Progenitor cell of endocrine pancreas (in vitro differentiated cells): Measurements from ENCODE around the gene RPL19. TPM values are rescaled to one million over a fixed set of nuclear protein-coding genes. Genes with fewer than 3 reads are reported as not detected.

Experiments used
- DNase-seq: peaks from one replicate; pipeline ENCODE4 v3.0.0; 2021; ENCODE audit warnings: low spot score; ENCODE audit not compliant: unreplicated experiment
- H3K27ac Mint-ChIP-seq: 2 replicates; pipeline ENCODE4 v1.8.0; 2021; ENCODE audit warnings: mild to moderate bottlenecking, moderate library complexity, mixed read lengths
- H3K27me3 Mint-ChIP-seq: 2 replicates; pipeline ENCODE4 v1.8.0; 2021; ENCODE audit warnings: mixed read lengths
- H3K36me3 Mint-ChIP-seq: 2 replicates; pipeline ENCODE4 v1.8.0; 2022; ENCODE audit warnings: mixed read lengths; ENCODE audit not compliant: insufficient read depth
- H3K4me1 Mint-ChIP-seq: 2 replicates; pipeline ENCODE4 v1.8.0; 2021; ENCODE audit warnings: low read depth, mixed read lengths
- H3K4me3 Mint-ChIP-seq: 2 replicates; pipeline ENCODE4 v1.8.0; 2021; ENCODE audit warnings: low read depth, mild to moderate bottlenecking, moderate library complexity, mixed read lengths
- H3K9me3 Mint-ChIP-seq: 2 replicates; pipeline ENCODE4 v1.8.0; 2021; ENCODE audit warnings: low read depth, mixed read lengths
- total RNA-seq: library from RNA; stranded (reverse); gene quantifications from 2 replicates; pipeline ENCODE4 v1.2.1, GENCODE V29; 2021
- TF ChIP-seq, protein P1 (sequence below): fragments of 200-600 bp; sonication (generic); IDR thresholded peaks from one replicate; pipeline ENCODE4 v1.5.0; 2021; ENCODE audit warnings: antibody characterized with exemption, mild to moderate bottlenecking; ENCODE audit not compliant: unreplicated experiment

RPL19 gene
- total RNA-seq, 1 donor from 2014 or later, result 1,229 TPM

DNA sequence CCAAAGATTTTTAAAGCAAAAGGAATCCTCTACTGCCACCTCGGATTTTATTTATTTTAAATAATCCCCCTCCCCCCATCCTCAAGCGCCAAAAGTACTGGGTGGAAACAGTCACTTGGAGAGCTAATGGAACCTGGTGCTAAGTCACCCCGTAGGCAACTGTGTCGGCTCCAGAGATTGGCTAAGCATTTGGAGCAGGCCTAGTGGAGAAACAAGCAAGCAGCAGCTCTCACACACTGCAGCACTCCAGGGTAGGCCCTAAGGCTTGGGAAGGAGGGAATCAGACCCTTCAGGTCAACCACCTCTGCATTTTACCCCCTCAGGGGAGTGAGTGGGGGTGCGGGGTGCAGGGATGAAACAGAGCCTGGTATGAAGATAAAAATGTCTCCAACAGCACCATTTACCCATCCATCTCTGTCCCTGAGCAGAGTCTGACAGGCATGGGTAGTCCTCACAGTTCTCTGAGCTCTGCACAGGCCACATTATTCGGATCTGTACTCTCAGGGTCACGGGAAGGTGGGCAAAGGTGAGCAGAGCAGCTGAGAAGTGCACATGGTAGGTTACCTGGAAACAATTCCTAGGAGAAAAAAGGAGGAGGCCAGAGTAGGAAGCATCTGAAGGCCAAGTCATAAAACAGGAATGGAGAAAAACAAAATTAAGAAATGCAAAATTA is 52.8 kb downstream of the RPL19 start:
- DNase-seq, result no peak
- no peak overlapping the region for H3K27ac Mint-ChIP-seq
- no peak overlapping the region for H3K4me3 Mint-ChIP-seq
- H3K4me1 Mint-ChIP-seq, result peaks cover 15% of the 10 kb centered on the region
- H3K36me3 Mint-ChIP-seq, result peaks cover 40% of the 10 kb centered on the region
- TF ChIP-seq, protein P1, sequence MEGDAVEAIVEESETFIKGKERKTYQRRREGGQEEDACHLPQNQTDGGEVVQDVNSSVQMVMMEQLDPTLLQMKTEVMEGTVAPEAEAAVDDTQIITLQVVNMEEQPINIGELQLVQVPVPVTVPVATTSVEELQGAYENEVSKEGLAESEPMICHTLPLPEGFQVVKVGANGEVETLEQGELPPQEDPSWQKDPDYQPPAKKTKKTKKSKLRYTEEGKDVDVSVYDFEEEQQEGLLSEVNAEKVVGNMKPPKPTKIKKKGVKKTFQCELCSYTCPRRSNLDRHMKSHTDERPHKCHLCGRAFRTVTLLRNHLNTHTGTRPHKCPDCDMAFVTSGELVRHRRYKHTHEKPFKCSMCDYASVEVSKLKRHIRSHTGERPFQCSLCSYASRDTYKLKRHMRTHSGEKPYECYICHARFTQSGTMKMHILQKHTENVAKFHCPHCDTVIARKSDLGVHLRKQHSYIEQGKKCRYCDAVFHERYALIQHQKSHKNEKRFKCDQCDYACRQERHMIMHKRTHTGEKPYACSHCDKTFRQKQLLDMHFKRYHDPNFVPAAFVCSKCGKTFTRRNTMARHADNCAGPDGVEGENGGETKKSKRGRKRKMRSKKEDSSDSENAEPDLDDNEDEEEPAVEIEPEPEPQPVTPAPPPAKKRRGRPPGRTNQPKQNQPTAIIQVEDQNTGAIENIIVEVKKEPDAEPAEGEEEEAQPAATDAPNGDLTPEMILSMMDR, result no peak
- no peaks in the 10 kb centered on the region for H3K9me3 Mint-ChIP-seq
- peaks cover 57% of the 10 kb centered on the region for H3K27me3 Mint-ChIP-seq

Other genes with a start within 250 kb of the RPL19 start
- gene FBXO47, start 232.9 kb upstream of the RPL19 start, total RNA-seq, result not detected in 2 replicates
- 2.3 and 3.7 TPM in 2 replicates for gene PLXDC1, start 48.6 kb upstream of the RPL19 start, total RNA-seq
- not detected in 2 replicates for gene ARL5C, start 34.1 kb upstream of the RPL19 start, total RNA-seq
- 11.3 and 13.8 TPM in 2 replicates for gene CACNB1, start 2.6 kb upstream of the RPL19 start, total RNA-seq
- not detected in 2 replicates for gene STAC2, start 25.7 kb downstream of the RPL19 start, total RNA-seq
- gene FBXL20, start 201.3 kb downstream of the RPL19 start, total RNA-seq, result 21.7 and 26.8 TPM in 2 replicates